ENCODE measurements around the gene TMEM150C.
"Not testable (repeated sequence)": the region's sequence is repeated elsewhere in the genome, so short reads cannot be mapped to it uniquely, and the experiment has no call there.

The TMEM150C gene

DNA sequence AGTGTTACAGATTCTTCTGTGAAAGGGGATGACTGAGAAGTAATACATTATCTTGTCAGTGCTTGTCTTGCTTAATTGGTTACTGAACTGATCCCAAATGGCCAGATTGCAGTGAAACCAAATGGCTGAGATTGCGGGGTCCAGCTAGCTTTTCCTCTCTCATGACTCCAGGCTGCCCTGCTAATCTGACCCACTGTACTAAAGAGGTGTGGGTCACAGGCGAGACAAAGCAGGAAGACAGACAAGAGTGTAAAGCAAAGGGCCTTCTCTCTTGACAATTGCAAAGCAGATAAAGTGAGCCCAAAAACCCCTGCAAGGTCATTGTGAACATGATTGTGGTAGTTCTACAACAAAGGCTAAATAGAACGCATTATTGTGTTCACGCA is 2.1 kb downstream of the TMEM150C start:
- TF ChIP-seq, protein P1, sequence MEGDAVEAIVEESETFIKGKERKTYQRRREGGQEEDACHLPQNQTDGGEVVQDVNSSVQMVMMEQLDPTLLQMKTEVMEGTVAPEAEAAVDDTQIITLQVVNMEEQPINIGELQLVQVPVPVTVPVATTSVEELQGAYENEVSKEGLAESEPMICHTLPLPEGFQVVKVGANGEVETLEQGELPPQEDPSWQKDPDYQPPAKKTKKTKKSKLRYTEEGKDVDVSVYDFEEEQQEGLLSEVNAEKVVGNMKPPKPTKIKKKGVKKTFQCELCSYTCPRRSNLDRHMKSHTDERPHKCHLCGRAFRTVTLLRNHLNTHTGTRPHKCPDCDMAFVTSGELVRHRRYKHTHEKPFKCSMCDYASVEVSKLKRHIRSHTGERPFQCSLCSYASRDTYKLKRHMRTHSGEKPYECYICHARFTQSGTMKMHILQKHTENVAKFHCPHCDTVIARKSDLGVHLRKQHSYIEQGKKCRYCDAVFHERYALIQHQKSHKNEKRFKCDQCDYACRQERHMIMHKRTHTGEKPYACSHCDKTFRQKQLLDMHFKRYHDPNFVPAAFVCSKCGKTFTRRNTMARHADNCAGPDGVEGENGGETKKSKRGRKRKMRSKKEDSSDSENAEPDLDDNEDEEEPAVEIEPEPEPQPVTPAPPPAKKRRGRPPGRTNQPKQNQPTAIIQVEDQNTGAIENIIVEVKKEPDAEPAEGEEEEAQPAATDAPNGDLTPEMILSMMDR (conservative IDR thresholded peaks at IDR 0.05; ENCODE audit: control insufficient read depth, insufficient read depth, low read depth, low read length), result no peak
- DNase-seq (ENCODE audit: low read depth), result no peak

DNA sequence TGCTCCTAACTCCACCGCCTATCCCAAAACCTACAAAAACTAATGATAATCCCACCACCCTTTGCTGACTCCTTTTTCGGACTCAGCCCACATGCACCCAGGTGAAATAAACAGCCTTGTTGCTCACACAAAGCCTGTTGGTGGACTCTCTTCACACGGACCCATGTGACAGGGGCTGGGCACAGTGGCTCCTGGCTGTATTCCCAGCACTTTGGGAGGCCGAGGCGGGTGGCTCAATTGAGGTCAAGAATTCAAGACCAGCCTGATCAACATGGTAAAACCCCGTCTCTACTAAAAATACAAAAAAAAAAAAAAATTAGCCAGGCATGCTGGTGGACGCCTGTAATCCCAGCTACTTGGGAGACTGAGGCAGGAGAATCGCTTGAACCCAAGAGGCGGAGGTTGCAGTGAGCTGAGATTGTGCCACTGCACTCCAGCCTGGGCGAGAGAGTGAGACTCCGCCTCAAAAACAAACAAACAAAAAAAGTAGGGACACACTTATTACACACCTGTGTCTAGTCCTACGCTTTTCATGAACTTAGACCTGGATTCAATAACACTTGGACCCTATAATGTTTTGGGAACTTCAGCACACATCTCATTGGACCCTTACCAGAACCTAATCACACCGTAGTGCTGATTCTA is 2.6 kb downstream of the TMEM150C start:
- not testable (repeated sequence) for DNase-seq (ENCODE audit: low read depth); H3K4me3 ChIP-seq (ENCODE audit: control insufficient read depth, low read depth, low read length)

More for the DNA sequence above, 2.1 kb downstream of the TMEM150C start:
- no peak overlapping the region for H3K4me3 ChIP-seq (ENCODE audit: control insufficient read depth, low read depth, low read length)

- TF ChIP-seq, protein P1 (conservative IDR thresholded peaks at IDR 0.05; ENCODE audit: control insufficient read depth, insufficient read depth, low read depth, low read length), result peak; percentile 5
- no peak for DNase-seq (ENCODE audit: low read depth)
- no peak overlapping the region for H3K4me3 ChIP-seq (ENCODE audit: control insufficient read depth, low read depth, low read length)
Observed at GRCh38 chr4:82555276-82555675, 6.5 kb downstream of the TMEM150C start.

GRCh38 chr4:82553020-82553419 is 8.8 kb downstream of the TMEM150C start:
- TF ChIP-seq, protein P1 (conservative IDR thresholded peaks at IDR 0.05; ENCODE audit: control insufficient read depth, insufficient read depth, low read depth, low read length), result no peak

DNA sequence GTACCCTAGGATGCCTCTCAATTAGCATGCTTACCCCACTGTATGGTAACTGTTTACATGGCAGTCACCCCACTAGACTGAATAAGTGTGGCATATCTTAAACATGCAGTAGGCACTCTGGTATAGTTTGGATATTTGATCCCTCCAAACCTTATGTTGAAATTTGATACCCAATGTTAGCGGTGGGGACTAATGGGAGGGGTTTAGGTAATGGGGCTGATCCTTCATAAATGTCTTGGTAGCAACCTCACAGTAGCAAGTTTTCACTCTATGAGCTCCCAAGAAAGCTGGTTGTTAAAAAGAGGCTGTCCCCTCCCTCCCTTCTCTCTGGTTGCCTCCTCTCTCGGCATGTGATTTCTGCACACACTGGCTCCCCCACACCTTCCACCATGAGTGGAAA is 10.1 kb downstream of the TMEM150C start:
- TF ChIP-seq, protein P1 (conservative IDR thresholded peaks at IDR 0.05; ENCODE audit: control insufficient read depth, insufficient read depth, low read depth, low read length), result no peak
- no peak overlapping the region for H3K4me3 ChIP-seq (ENCODE audit: control insufficient read depth, low read depth, low read length)
- DNase-seq (ENCODE audit: low read depth), result no peak

More at GRCh38 chr4:82553020-82553419, 8.8 kb downstream of the TMEM150C start:
- DNase-seq (ENCODE audit: low read depth), result no peak
- H3K4me3 ChIP-seq (ENCODE audit: control insufficient read depth, low read depth, low read length), result no peak overlapping the region

DNA sequence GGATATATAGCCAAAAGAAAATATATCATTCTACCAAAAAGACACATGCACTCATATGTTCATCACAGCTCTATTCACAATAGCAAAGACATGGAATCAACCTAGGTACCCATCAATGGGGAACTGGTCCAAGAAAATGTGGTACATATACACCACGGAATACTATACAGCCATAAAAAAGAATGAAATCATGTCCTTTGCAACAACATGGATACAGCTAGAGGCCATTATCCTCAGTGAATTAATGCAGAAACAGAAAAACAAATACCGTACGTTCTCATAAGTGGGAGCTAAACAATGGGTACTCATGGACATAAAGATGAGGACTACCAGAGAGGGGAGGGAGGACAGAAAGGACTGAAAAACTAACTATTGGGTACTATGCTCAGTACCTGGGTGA is 13.9 kb downstream of the TMEM150C start:
- not testable (repeated sequence) for H3K4me3 ChIP-seq (ENCODE audit: control insufficient read depth, low read depth, low read length); DNase-seq (ENCODE audit: low read depth)

DNA sequence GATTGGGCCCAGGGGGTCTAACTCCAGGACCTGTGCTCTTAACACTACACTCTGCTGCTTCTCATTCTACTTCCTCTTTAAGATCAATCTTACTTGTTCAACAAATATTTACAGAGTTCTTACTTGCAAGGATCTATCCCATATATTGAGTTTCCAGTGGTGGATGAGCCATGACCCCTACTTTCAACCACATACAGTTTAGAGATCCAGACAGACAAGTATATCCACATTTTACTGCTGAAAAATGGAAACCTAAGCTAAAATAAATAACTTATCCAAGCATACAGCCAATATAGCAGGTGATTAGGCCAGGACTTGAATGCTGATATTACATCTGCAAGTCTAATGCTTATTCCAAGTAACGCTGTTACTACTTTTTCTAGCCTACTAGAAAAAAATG is 18.7 kb downstream of the TMEM150C start:
- TF ChIP-seq, protein P1 (conservative IDR thresholded peaks at IDR 0.05; ENCODE audit: control insufficient read depth, insufficient read depth, low read depth, low read length), result no peak
- no peak for DNase-seq (ENCODE audit: low read depth)
- no peak overlapping the region for H3K4me3 ChIP-seq (ENCODE audit: control insufficient read depth, low read depth, low read length)

DNA sequence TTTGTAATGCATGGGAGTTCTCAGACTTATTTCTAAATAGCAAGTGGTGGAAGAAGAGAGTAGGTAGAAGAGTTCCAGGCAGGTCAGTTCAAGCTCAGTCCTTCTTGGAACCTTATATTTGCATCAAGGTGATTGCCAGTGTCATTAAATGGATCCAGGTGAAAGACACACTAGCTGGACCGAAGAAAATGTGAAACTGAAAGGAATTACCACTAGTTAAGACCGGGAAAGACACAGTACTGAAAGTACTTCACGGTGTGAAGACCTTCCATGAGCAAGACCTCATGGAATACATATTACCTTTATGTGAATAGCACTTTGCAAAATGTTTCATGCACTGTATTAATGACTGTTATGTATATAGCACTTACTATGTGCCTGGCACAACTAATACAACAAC is 19.1 kb downstream of the TMEM150C start:
- H3K4me3 ChIP-seq (ENCODE audit: control insufficient read depth, low read depth, low read length), result no peak overlapping the region
- TF ChIP-seq, protein P1 (conservative IDR thresholded peaks at IDR 0.05; ENCODE audit: control insufficient read depth, insufficient read depth, low read depth, low read length), result no peak
- no peak for DNase-seq (ENCODE audit: low read depth)
